Osteoblast (primary cell): ENCODE measurements around the gene RERG. TPM values are rescaled to one million over a fixed set of nuclear protein-coding genes. Genes with fewer than 3 reads are reported as not detected.

ENCODE experiments used
- DNase-seq: peaks from one replicate; pipeline ENCODE4 v3.0.0; 2011; ENCODE audit warnings: low spot score, mixed read lengths; ENCODE audit not compliant: insufficient read length; ENCODE audit errors: missing footprints
- H2AFZ ChIP-seq: 2 replicates; pipeline ENCODE4 v1.6.0; 2011; ENCODE audit warnings: mild to moderate bottlenecking, low read length
- H3K27ac ChIP-seq: 2 replicates; pipeline ENCODE4 v1.5.1; 2011; ENCODE audit warnings: mild to moderate bottlenecking, low read depth, low read length, moderate library complexity
- H3K27me3 ChIP-seq: 2 replicates; pipeline ENCODE4 v1.6.0; 2012; ENCODE audit warnings: mild to moderate bottlenecking, control low read depth, inconsistent platforms, low read length, moderate library complexity; ENCODE audit not compliant: insufficient read depth
- H3K36me3 ChIP-seq: 2 replicates; pipeline ENCODE4 v1.5.1; 2011; ENCODE audit warnings: mild to moderate bottlenecking, low read length, control low read depth, moderate library complexity; ENCODE audit not compliant: insufficient read depth
- H3K4me1 ChIP-seq: 2 replicates; pipeline ENCODE4 v1.5.1; 2011; ENCODE audit warnings: mild to moderate bottlenecking, low read length, control low read depth, moderate library complexity; ENCODE audit not compliant: insufficient read depth
- H3K4me2 ChIP-seq: 2 replicates; pipeline ENCODE4 v1.6.0; 2011; ENCODE audit warnings: mild to moderate bottlenecking, low read length; ENCODE audit not compliant: insufficient read depth
- H3K4me3 ChIP-seq: fragments of 200-600 bp; sonication (generic); 3 replicates; pipeline ENCODE4 v1.5.1; 2012; ENCODE audit warnings: mild to moderate bottlenecking, low read length, inconsistent platforms; ENCODE audit not compliant: insufficient read depth
- H3K79me2 ChIP-seq: 2 replicates; pipeline ENCODE4 v1.6.0; 2012; ENCODE audit warnings: mild to moderate bottlenecking, low read length, control low read depth, inconsistent platforms; ENCODE audit not compliant: insufficient read depth
- H3K9me3 ChIP-seq: 2 replicates; pipeline ENCODE4 v1.5.1; 2011; ENCODE audit warnings: low read depth, low read length, control low read depth
- H4K20me1 ChIP-seq: 2 replicates; pipeline ENCODE4 v1.6.0; 2012; ENCODE audit warnings: mild to moderate bottlenecking, low read length, control low read depth; ENCODE audit not compliant: insufficient read depth
- total RNA-seq: library from RNA; depleted of rRNA; stranded (reverse); fragments of >200 nt; gene quantifications from 2 replicates; pipeline ENCODE4 v1.2.3, GENCODE V29; 2012
- TF ChIP-seq, protein P1 (sequence below): IDR thresholded peaks from 2 replicates; pipeline ENCODE4 v1.5.1; 2011; ENCODE audit warnings: mild to moderate bottlenecking, low read depth, low read length, moderate library complexity; ENCODE audit errors: extremely low read depth

RERG gene
- total RNA-seq, 1 donor = not detected

DNA sequence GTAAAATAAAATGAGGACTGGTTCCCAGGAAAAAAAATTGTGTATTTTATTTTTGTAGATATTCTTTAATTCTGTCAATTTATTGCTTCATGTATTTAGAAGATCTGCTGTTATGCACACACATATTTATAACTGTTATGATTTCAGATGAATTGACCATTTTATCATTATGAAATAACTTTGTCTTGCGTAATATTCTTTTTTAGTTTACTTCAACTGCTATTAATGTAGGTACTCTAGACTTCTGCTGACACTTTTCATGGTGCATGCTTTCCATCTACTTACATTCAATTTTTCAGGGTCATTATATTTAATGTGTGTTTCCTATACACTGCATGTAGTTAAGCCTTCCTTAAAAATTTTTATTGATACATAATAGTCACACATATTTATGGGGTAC lies 162.1 kb downstream of the RERG start:
- Histone ChIP-seq H3K27me3 (no peaks in the 10 kb centered on the region), H2AFZ (no peak overlapping the region), H3K79me2 (no peaks in the 10 kb centered on the region), H3K36me3 (no peaks in the 10 kb centered on the region), H3K4me3 (no peak overlapping the region), H3K27ac (no peak overlapping the region), H3K9me3 (no peaks in the 10 kb centered on the region), H4K20me1 (no peaks in the 10 kb centered on the region), H3K4me2 (no peak overlapping the region), H3K4me1 (no peaks in the 10 kb centered on the region)
- TF ChIP-seq, protein P1, sequence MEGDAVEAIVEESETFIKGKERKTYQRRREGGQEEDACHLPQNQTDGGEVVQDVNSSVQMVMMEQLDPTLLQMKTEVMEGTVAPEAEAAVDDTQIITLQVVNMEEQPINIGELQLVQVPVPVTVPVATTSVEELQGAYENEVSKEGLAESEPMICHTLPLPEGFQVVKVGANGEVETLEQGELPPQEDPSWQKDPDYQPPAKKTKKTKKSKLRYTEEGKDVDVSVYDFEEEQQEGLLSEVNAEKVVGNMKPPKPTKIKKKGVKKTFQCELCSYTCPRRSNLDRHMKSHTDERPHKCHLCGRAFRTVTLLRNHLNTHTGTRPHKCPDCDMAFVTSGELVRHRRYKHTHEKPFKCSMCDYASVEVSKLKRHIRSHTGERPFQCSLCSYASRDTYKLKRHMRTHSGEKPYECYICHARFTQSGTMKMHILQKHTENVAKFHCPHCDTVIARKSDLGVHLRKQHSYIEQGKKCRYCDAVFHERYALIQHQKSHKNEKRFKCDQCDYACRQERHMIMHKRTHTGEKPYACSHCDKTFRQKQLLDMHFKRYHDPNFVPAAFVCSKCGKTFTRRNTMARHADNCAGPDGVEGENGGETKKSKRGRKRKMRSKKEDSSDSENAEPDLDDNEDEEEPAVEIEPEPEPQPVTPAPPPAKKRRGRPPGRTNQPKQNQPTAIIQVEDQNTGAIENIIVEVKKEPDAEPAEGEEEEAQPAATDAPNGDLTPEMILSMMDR = no peak
- no peak for DNase-seq

Other genes with a start within 250 kb of the RERG start
- not detected in 2 replicates for gene PDE6H, start 248.4 kb downstream of the RERG start, total RNA-seq
- under 0.01 and 0.29 TPM in 2 replicates for gene PTPRO, start 101.1 kb upstream of the RERG start, total RNA-seq